GM12878 (cell line): Measurements from ENCODE around the gene ZNF140. TPM values are rescaled to one million over a fixed set of nuclear protein-coding genes. Genes with fewer than 3 reads are reported as not detected.

Source experiments
- ATAC-seq: fragments of 200-7000 bp; cut with Tn5 transposase; 3 replicates; pipeline ENCODE4 v1.9.1; 2020; ENCODE audit warnings: mild to moderate bottlenecking, moderate library complexity
- BruUV-seq: library from RNA; stranded (reverse); fragments of 400-500 nt; replicated peaks from 2 replicates; lab custom pipeline; 2021; lab: Mats Ljungman, UMichigan
- CTCF ChIA-PET: fragments of 300-600 bp; sonication (Branson Sonifier 250); formaldehyde crosslinking; extraction: SDS; loops from one replicate; lab custom pipeline; 2021; ENCODE audit warnings: inconsistent platforms; lab: Yijun Ruan, JAX
- POLR2A ChIA-PET: fragments of 350-600 bp; formaldehyde crosslinking; extraction: SDS; loops from one replicate; lab custom pipeline; 2021; ENCODE audit warnings: inconsistent platforms; lab: Charles Lee
- RAD21 ChIA-PET: fragments of 300-600 bp; sonication (Branson Sonifier 250); formaldehyde crosslinking; loops from one replicate; lab custom pipeline; 2023; ENCODE audit warnings: antibody characterized with exemption; ENCODE audit not compliant: unreplicated experiment; lab: Charles Lee
- SMC1A ChIA-PET: fragments of 300-600 bp; sonication (Branson Sonifier 250); formaldehyde crosslinking; loops from one replicate; lab custom pipeline; 2023; ENCODE audit not compliant: unreplicated experiment, uncharacterized antibody; lab: Charles Lee
- DNase-seq: peaks from one replicate; pipeline ENCODE4 v3.0.0-alpha.2; 2011; ENCODE audit warnings: low read depth, low spot score
- FAIRE-seq: peaks from 3 replicates; lab custom pipeline; 2011; peaks lifted over from hg19 to GRCh38; lab: Jason Lieb, UNC
- H2AFZ ChIP-seq: 2 replicates; pipeline ENCODE4 v1.6.0; 2011; ENCODE audit warnings: low read depth, low read length, control low read depth; ENCODE audit not compliant: control insufficient read depth
- H3K27ac ChIP-seq: 2 replicates; pipeline ENCODE4 v1.5.1; 2011; ENCODE audit warnings: control low read depth; ENCODE audit not compliant: control insufficient read depth, insufficient read depth
- H3K27me3 ChIP-seq, 2 experiments: replicated peaks in 1 of 2; 2 replicates each; pipeline versions ENCODE4 v1.6.0 to v1.6.1; 2011; ENCODE audit warnings: low read length in 1 of 2; ENCODE audit not compliant: control insufficient read depth in 2 of 2, insufficient read depth in 2 of 2
- H3K36me3 ChIP-seq, 2 experiments: 2 replicates each; pipeline ENCODE4 v1.5.1; 2011; ENCODE audit warnings: low read length in 1 of 2; ENCODE audit not compliant: control insufficient read depth in 2 of 2, insufficient read depth in 2 of 2
- H3K4me1 ChIP-seq: 2 replicates; pipeline ENCODE4 v1.6.1; 2011; ENCODE audit warnings: mild to moderate bottlenecking, low read length, moderate library complexity, mixed read lengths; ENCODE audit not compliant: control insufficient read depth, insufficient read depth
- H3K4me2 ChIP-seq: 2 replicates; pipeline ENCODE4 v1.6.0; 2011; ENCODE audit warnings: control low read depth; ENCODE audit not compliant: control insufficient read depth, insufficient read depth
- H3K4me3 ChIP-seq: fragments of 200-600 bp; sonication (generic); 2 replicates; pipeline ENCODE4 v1.5.1; 2016
- H3K79me2 ChIP-seq: 2 replicates; pipeline ENCODE4 v1.6.0; 2011; ENCODE audit warnings: low read length; ENCODE audit not compliant: control insufficient read depth, insufficient read depth
- H3K9ac ChIP-seq: 2 replicates; pipeline ENCODE4 v1.8.0; 2011; ENCODE audit warnings: low read length, control low read depth, mixed read lengths; ENCODE audit not compliant: control insufficient read depth, insufficient read depth
- H3K9me3 ChIP-seq: replicated peaks from 3 replicates; pipeline ENCODE4 v1.5.1; 2011; ENCODE audit warnings: mild to moderate bottlenecking, low read length; ENCODE audit not compliant: control insufficient read depth, insufficient read depth
- H4K20me1 ChIP-seq: 2 replicates; pipeline ENCODE4 v1.6.0; 2011; ENCODE audit not compliant: control insufficient read depth, insufficient read depth
- IKZF1 ChIP-seq: fragments of 450-650 bp; conservative IDR thresholded peaks from 2 replicates; pipeline ENCODE4 v1.6.1; 2017; ENCODE audit warnings: antibody characterized with exemption, mild to moderate bottlenecking
- POLR2AphosphoS5 ChIP-seq: IDR thresholded peaks from 2 replicates; pipeline ENCODE4 v1.6.1; 2011; ENCODE audit warnings: mild to moderate bottlenecking, low read length, inconsistent platforms
- USF2 ChIP-seq: IDR thresholded peaks from 2 replicates; pipeline ENCODE4 v1.6.1; 2011; ENCODE audit warnings: low read depth, low read length, improper control_type of control experiment, borderline replicate concordance
- WGBS: methylation state at CpG from one replicate; pipeline ENCODE4 v1.1.6; 2016; ENCODE audit warnings: low lambda C conversion rate; ENCODE audit not compliant: insufficient replicate concordance, insufficient coverage; ENCODE audit errors: missing lambda C conversion rate; 5-methylcytosine and 5-hydroxymethylcytosine counted together
- in situ Hi-C: fragments of 300-500 bp; cut with MboI; formaldehyde crosslinking; loops from 9 replicates; pipeline ENCODE4 v1.14.3; 2018; ENCODE audit warnings: mixed read lengths
- intact Hi-C: fragments of 100-400 bp; cut with micrococcal nuclease; formaldehyde crosslinking; loops from one replicate; pipeline ENCODE4 v1.14.2; 2022; ENCODE audit not compliant: unreplicated experiment
- polyA plus RNA-seq, 11 experiments: library from polyadenylated mRNA; depleted of rRNA in 4 of 11; unstranded in 6 of 11; stranded (reverse) in 5 of 11; fragments of >200 nt; fragmentation: Nextera tagmentation in 4 of 11; fragmentation: Illumina TruSeq in 1 of 11; extraction: Ambion mirVana in 4 of 11; extraction: Trizol in 1 of 11; gene quantifications; 1 replicate in 1 of 11; 2 replicates in 10 of 11; pipeline versions ENCODE4 v1.2.1 to v1.2.3, GENCODE V29; 2011 to 2016; ENCODE audit warnings: inconsistent platforms in 2 of 11, missing spikeins in 2 of 11, low read depth in 1 of 11
- total RNA-seq, 4 experiments: library from RNA; depleted of rRNA in 3 of 4; stranded (reverse); fragments of >200 nt in 3 of 4; fragmentation: Illumina TruSeq in 1 of 4; extraction: Trizol in 1 of 4; gene quantifications; 2 replicates each; pipeline versions ENCODE4 v1.2.1 to v1.2.3, GENCODE V29; 2013 to 2021

The ZNF140 gene
- total and polyA plus RNA-seq, 10 of the 15 experiments (the other 5 are each of a cell fraction or from before 2014, with no cell fraction given): 6.8 to 21.2 (median 14.7) TPM

DNA sequence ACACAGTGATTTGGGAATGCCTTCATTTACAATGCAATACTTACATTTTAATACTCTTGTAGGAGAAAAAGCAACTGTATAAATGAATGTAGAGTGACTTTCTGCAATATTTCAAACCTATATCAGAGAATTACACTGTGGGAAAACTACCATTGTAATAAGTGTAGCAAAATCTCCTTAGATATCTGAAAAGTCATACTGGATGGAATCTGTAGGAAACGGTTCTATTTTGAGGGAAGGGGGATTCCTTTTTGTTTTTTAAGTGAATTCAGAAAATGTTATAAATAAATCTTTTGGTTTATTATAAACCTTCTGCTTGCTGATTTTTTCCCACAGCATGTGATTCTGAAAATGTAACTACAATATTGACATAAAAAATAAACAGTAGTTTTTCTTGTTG, 26.4 kb downstream of the ZNF140 start (continued):
- TF ChIP-seq POLR2AphosphoS5: no peak
- TF ChIP-seq, all 136 proteins: peak for 0

- H3K4me1 ChIP-seq: no peaks in the 10 kb centered on the region
- H3K4me2 ChIP-seq: no peak overlapping the region
- SMC1A ChIA-PET: no interaction called here
- FAIRE-seq: no peak
- no peak for DNase-seq
- RAD21 ChIA-PET: no interaction called here
- no peak overlapping the region for H2AFZ ChIP-seq
- H3K36me3 ChIP-seq: peaks cover 0 to 14% of the 10 kb centered on the region in 2 experiments; a peak in 1 of 4 replicates
- no peaks in the 10 kb centered on the region for H3K79me2 ChIP-seq
- POLR2A ChIA-PET: no interaction called here
- ATAC-seq: no peak
- TF ChIP-seq IKZF1 (no peak), USF2 (no peak)
- no peaks in the 10 kb centered on the region for H3K27me3 ChIP-seq
- BruUV-seq: no TSS peak
- H3K4me3 ChIP-seq: no peak overlapping the region
- H3K27ac ChIP-seq: no peak overlapping the region
- CTCF ChIA-PET: no interaction called here
- no peak overlapping the region for H3K9ac ChIP-seq
- peaks cover 46% of the 10 kb centered on the region for H3K9me3 ChIP-seq
- H4K20me1 ChIP-seq: no peaks in the 10 kb centered on the region
- in situ Hi-C loops (no loop called here), intact Hi-C loops (no loop called here)
- 97% methylated on average over 2 of the region's 2 CpGs for WGBS
Measured at GRCh38 chr12:133108150-133108549, 27.4 kb downstream of the ZNF140 start.
